NCI-H2227 (cell line): ENCODE measurements around the gene RABL2A.
"Not testable (repeated sequence)": the region's sequence is repeated elsewhere in the genome, so short reads cannot be mapped to it uniquely, and the experiment has no call there.

Source experiments
- DNase-seq: peaks from one replicate; lab custom pipeline; 2025; ENCODE audit not compliant: unreplicated experiment; lab: John Stamatoyannopoulos, UW

Gene RABL2A

GRCh38 chr2:113606036-113606435, 21.0 kb upstream of the RABL2A start:
- DNase-seq: not testable (repeated sequence)

- DNase-seq: not testable (repeated sequence)
These were observed 17.2 kb upstream of the RABL2A start for GRCh38 chr2:113609822-113610221.

- DNase-seq: not testable (repeated sequence)
These were observed 6.1 kb upstream of the RABL2A start for GRCh38 chr2:113621002-113621401.

GRCh38 chr2:113625906-113626305, 1.2 kb upstream of the RABL2A start:
- DNase-seq: not testable (repeated sequence)

GRCh38 chr2:113632849-113633345, 5.8 kb downstream of the RABL2A start:
- DNase-seq: not testable (repeated sequence)

GRCh38 chr2:113635358-113635757, 8.3 kb downstream of the RABL2A start:
- not testable (repeated sequence) for DNase-seq

- DNase-seq: not testable (repeated sequence)
These were observed 9.2 kb downstream of the RABL2A start for GRCh38 chr2:113636226-113636625.

- DNase-seq: not testable (repeated sequence)
These were observed 11.0 kb downstream of the RABL2A start for GRCh38 chr2:113638084-113638483.

- not testable (repeated sequence) for DNase-seq
These were observed 19.2 kb downstream of the RABL2A start for GRCh38 chr2:113646217-113646616.

- DNase-seq: not testable (repeated sequence)
These were observed 24.1 kb downstream of the RABL2A start for GRCh38 chr2:113650834-113651815.

GRCh38 chr2:113652599-113652998, 25.5 kb downstream of the RABL2A start:
- not testable (repeated sequence) for DNase-seq

GRCh38 chr2:113656031-113656624, 29.1 kb downstream of the RABL2A start:
- DNase-seq: not testable (repeated sequence)

- DNase-seq: not testable (repeated sequence)
These were observed 30.7 kb downstream of the RABL2A start for GRCh38 chr2:113657735-113658134.

GRCh38 chr2:113663285-113664060, 36.4 kb downstream of the RABL2A start:
- DNase-seq: not testable (repeated sequence)

GRCh38 chr2:113664761-113665533, 37.9 kb downstream of the RABL2A start:
- not testable (repeated sequence) for DNase-seq

GRCh38 chr2:113669013-113669412, 41.9 kb downstream of the RABL2A start:
- DNase-seq: not testable (repeated sequence)

- no peak for DNase-seq
These were observed 45.4 kb downstream of the RABL2A start for GRCh38 chr2:113672326-113672932.

GRCh38 chr2:113675875-113676274, 48.8 kb downstream of the RABL2A start:
- DNase-seq: no peak

GRCh38 chr2:113676623-113677266, 49.7 kb downstream of the RABL2A start:
- no peak for DNase-seq
